ENCODE data around the gene USP13.
"Not testable (repeated sequence)": the region's sequence is repeated elsewhere in the genome, so short reads cannot be mapped to it uniquely, and the experiment has no call there.

The USP13 gene

DNA sequence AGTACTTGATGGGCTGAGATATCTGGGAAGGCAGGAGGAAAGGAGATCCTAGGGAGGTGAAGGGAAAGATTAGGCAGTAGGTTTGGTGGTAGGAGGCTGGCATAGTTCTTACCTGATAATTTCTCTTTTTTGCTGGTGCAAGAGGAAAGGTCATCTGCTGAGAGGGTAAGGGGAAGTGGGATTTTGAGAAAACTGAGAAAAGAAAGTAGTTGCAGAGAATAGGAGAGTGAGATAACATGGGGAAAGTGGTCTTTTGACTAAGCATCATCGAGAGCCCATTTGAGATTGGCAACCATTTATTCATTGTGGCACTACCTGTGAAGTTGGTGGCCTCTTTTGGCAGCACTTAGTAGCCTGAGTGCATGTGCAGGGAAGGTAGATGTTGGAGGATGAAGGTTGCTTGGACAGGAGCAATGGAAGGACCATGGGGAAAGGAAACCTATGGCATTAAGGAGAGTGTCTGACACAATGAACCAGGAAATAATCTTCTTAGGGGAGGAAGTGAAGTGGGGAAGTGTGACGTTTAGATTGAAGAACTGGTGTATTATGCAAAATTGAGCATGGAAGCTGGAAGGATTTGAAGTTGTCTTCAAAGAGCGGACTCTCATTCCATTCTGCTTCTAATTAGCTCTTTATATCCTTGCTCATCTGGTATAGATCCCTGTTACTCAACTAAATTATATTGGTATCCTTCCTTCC lies 21.9 kb upstream of the USP13 start:
- no peak overlapping the region for H3K27ac ChIP-seq
- H3K4me3 ChIP-seq (IDR thresholded peaks at IDR 0.05; ENCODE audit: insufficient read depth, low read depth, low read length), result no peak overlapping the region
- H3K79me2 ChIP-seq (ENCODE audit: insufficient read depth, low read depth), result no peaks in the 10 kb centered on the region
- H3K36me3 ChIP-seq (ENCODE audit: insufficient read depth), result no peaks in the 10 kb centered on the region
- H3K4me2 ChIP-seq, result no peak overlapping the region
- H4K20me1 ChIP-seq (ENCODE audit: insufficient read depth), result no peaks in the 10 kb centered on the region
- TF ChIP-seq CTCF (conservative IDR thresholded peaks at IDR 0.05; ENCODE audit: low read depth, low read length), result no peak
- H2AFZ ChIP-seq (ENCODE audit: low read depth), result no peak overlapping the region
- H3K9ac ChIP-seq, result no peak overlapping the region
- H3K4me1 ChIP-seq (ENCODE audit: low read depth, poor library complexity, severe bottlenecking), result no peaks in the 10 kb centered on the region
- H3K27me3 ChIP-seq (ENCODE audit: insufficient read depth, low read depth), result no peaks in the 10 kb centered on the region

DNA sequence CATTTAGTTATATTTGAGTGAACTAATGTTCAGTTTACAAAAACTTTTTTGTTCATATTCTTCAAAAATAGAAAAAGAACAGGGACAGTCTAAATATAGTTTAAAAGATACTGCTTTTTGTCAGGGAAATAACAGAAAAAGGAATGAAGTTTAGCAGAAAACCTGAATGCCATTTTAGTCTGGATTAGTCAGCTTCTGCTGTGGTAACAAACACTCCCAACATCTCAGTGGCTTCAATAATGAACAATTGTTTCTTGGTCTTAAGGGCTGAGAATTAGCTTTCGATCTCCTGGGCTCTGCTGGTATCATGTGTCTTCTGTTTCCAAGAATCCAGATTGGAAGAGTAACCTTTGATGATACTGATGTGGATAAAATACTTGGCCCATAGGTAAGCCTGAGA lies 12.4 kb upstream of the USP13 start:
- no peak overlapping the region for H3K27ac ChIP-seq
- TF ChIP-seq CTCF (conservative IDR thresholded peaks at IDR 0.05; ENCODE audit: low read depth, low read length), result no peak
- no peaks in the 10 kb centered on the region for H3K79me2 ChIP-seq (ENCODE audit: insufficient read depth, low read depth)
- H3K4me2 ChIP-seq, result no peak overlapping the region
- H3K4me1 ChIP-seq (ENCODE audit: low read depth, poor library complexity, severe bottlenecking), result peaks cover 15% of the 10 kb centered on the region
- no peak overlapping the region for H2AFZ ChIP-seq (ENCODE audit: low read depth)
- H3K27me3 ChIP-seq (ENCODE audit: insufficient read depth, low read depth), result no peaks in the 10 kb centered on the region
- no peak overlapping the region for H3K9ac ChIP-seq
- no peaks in the 10 kb centered on the region for H3K36me3 ChIP-seq (ENCODE audit: insufficient read depth)
- H3K4me3 ChIP-seq (IDR thresholded peaks at IDR 0.05; ENCODE audit: insufficient read depth, low read depth, low read length), result no peak overlapping the region
- H4K20me1 ChIP-seq (ENCODE audit: insufficient read depth), result no peaks in the 10 kb centered on the region

DNA sequence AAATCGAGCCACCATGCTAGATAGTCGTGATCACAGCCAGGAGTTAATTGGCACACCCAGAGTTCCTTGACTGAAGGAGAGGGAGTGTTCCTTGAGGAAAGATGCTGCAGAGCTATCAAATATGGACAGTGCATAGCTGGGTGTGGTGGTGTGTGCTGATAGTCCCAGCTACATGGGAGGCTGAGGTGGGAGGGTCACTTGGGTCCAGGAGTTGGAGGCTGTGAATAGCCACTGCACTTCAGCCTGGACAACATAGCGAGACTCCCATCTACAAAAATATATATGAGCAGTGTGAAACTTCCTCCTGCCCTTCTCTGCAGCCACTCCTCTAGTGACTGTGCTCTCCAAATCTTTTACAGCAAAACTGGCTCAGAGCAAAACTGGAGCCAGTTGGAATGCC lies 10.0 kb upstream of the USP13 start:
- no peaks in the 10 kb centered on the region for H3K36me3 ChIP-seq (ENCODE audit: insufficient read depth)
- H3K27me3 ChIP-seq (ENCODE audit: insufficient read depth, low read depth), result no peaks in the 10 kb centered on the region
- H3K79me2 ChIP-seq (ENCODE audit: insufficient read depth, low read depth), result no peaks in the 10 kb centered on the region
- H3K4me2 ChIP-seq, result no peak overlapping the region
- no peak overlapping the region for H2AFZ ChIP-seq (ENCODE audit: low read depth)
- H3K4me3 ChIP-seq (IDR thresholded peaks at IDR 0.05; ENCODE audit: insufficient read depth, low read depth, low read length), result no peak overlapping the region
- H3K4me1 ChIP-seq (ENCODE audit: low read depth, poor library complexity, severe bottlenecking), result peaks cover 15% of the 10 kb centered on the region
- H4K20me1 ChIP-seq (ENCODE audit: insufficient read depth), result no peaks in the 10 kb centered on the region
- TF ChIP-seq CTCF (conservative IDR thresholded peaks at IDR 0.05; ENCODE audit: low read depth, low read length), result no peak
- H3K9ac ChIP-seq, result no peak overlapping the region
- no peak overlapping the region for H3K27ac ChIP-seq

DNA sequence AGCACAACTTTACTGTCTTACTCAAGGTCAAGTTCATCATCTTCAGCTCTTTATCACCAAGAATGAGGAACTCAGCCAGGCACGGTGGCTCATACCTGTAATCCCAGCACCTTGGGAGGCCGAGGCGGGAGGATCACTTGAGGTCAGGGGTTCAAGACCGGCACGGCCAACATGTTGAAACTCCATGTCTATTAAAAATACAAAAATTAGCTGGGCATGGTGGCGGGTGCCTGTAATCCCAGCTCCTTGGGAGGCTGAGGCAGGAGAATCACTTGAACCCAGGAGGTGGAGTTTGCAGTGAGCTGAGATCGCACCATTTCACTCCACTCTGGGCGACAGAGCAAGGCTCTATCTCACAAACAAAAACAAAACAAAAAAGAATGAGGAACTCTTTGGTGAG lies 9.0 kb upstream of the USP13 start:
- H4K20me1 ChIP-seq (ENCODE audit: insufficient read depth); H3K36me3 ChIP-seq (ENCODE audit: insufficient read depth); H3K4me2 ChIP-seq; H3K79me2 ChIP-seq (ENCODE audit: insufficient read depth, low read depth); H3K27ac ChIP-seq; H3K9ac ChIP-seq; H3K4me3 ChIP-seq (IDR thresholded peaks at IDR 0.05; ENCODE audit: insufficient read depth, low read depth, low read length); H2AFZ ChIP-seq (ENCODE audit: low read depth); H3K27me3 ChIP-seq (ENCODE audit: insufficient read depth, low read depth): not testable (repeated sequence)
- H3K4me1 ChIP-seq (ENCODE audit: low read depth, poor library complexity, severe bottlenecking), result peaks cover 15% of the 10 kb centered on the region

DNA sequence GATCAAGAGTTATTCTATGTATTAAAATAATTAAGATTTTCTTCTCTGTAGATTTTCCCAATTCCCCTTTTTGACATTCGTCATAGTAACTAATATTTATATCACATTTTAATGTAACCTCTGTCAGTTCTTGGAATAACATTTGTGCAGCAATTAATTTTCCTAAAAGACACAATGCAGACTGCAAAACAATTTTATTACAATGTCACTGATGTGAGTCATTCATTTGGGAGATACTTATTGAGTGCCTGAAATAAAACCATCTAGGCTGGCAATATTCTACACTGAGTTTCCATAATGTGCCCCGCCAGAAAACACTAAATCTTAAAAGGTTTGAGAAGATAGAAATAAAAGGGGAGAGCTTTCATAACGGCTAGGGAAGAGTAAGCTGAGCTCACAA lies 6.7 kb upstream of the USP13 start:
- no peak overlapping the region for H3K4me3 ChIP-seq (IDR thresholded peaks at IDR 0.05; ENCODE audit: insufficient read depth, low read depth, low read length)
- no peak overlapping the region for H3K9ac ChIP-seq
- no peaks in the 10 kb centered on the region for H3K36me3 ChIP-seq (ENCODE audit: insufficient read depth)
- no peak overlapping the region for H3K4me2 ChIP-seq
- H4K20me1 ChIP-seq (ENCODE audit: insufficient read depth), result no peaks in the 10 kb centered on the region
- no peaks in the 10 kb centered on the region for H3K79me2 ChIP-seq (ENCODE audit: insufficient read depth, low read depth)
- no peak for TF ChIP-seq CTCF (conservative IDR thresholded peaks at IDR 0.05; ENCODE audit: low read depth, low read length)
- H3K4me1 ChIP-seq (ENCODE audit: low read depth, poor library complexity, severe bottlenecking), result peaks cover 15% of the 10 kb centered on the region
- H2AFZ ChIP-seq (ENCODE audit: low read depth), result no peak overlapping the region
- H3K27me3 ChIP-seq (ENCODE audit: insufficient read depth, low read depth), result no peaks in the 10 kb centered on the region
- H3K27ac ChIP-seq, result no peak overlapping the region
